ENCODE data around the gene SAMD14.

The SAMD14 gene

DNA sequence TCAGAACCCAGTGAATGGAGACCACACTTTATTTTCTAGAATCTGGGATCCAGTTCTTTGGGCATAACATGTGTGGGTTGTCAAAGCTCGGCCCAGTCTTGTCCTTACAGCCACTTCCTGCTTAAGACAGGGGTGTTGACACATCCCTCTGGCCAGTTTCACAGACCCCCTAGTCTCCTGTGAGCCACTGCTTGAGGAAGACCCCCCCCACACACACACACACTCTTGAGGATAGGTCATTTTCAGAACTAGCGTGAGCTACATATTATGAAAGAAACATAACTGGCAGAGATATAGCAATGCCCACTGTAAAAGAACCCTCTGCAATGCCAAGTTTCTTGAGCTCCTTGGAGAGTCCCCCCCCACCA is 38.1 kb downstream of the SAMD14 start:
- no peak for TF ChIP-seq ZFX (IDR thresholded peaks at IDR 0.05; ENCODE audit: borderline replicate concordance)
- TF ChIP-seq, protein P1, sequence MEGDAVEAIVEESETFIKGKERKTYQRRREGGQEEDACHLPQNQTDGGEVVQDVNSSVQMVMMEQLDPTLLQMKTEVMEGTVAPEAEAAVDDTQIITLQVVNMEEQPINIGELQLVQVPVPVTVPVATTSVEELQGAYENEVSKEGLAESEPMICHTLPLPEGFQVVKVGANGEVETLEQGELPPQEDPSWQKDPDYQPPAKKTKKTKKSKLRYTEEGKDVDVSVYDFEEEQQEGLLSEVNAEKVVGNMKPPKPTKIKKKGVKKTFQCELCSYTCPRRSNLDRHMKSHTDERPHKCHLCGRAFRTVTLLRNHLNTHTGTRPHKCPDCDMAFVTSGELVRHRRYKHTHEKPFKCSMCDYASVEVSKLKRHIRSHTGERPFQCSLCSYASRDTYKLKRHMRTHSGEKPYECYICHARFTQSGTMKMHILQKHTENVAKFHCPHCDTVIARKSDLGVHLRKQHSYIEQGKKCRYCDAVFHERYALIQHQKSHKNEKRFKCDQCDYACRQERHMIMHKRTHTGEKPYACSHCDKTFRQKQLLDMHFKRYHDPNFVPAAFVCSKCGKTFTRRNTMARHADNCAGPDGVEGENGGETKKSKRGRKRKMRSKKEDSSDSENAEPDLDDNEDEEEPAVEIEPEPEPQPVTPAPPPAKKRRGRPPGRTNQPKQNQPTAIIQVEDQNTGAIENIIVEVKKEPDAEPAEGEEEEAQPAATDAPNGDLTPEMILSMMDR (IDR thresholded peaks at IDR 0.05): no peak
- H3K27ac ChIP-seq: no peak overlapping the region

DNA sequence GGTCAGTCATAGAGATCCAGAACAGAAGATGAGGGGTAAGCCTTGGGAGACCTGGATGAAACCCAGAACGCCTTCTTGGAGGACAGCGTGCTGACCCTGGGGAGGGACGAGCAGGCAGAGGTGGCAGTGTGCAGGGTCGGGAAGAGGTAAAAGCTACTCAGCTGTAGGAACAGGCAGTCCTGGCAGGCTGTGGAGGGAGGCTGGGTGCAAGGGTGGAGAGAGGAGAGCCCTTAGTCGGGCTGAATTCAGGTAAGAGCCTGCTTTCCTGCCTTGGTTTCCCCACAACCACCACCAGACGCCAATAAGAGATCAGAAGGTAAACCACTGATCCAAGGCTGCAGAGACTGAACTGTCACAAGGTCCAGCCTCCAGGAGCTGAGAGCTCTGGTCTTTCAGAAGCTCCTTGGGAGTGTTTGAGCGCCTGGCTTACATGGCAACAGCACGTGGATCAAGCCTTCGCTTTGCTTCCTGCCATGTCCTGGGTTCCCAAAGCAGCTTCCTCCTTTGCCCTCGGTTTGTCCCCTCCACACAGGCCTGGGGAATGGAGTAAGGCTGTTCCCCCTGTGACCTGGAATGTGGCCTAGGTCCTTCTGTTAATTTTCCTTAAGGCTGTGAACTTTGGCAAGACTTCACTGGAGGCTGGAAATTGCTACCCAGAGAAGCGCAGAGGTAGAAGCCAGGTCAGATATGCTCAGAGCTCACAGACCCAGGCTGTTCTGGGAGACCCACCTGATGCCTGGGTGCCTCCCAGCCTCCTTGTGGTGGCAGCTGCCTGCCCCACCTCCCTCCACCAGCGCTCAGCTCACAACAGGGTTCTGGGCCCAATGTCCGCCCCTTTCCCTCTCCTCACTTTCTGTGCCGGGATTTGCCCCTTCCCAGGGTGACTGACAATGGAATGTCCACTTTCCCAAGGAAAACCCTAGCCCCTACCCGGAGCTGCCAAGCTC is 38.7 kb downstream of the SAMD14 start:
- no peak for TF ChIP-seq ZFX (IDR thresholded peaks at IDR 0.05; ENCODE audit: borderline replicate concordance)
- TF ChIP-seq, protein P1 (IDR thresholded peaks at IDR 0.05): no peak
- no peak overlapping the region for H3K27ac ChIP-seq

GRCh38 chr17:50090071-50090470 is 39.9 kb downstream of the SAMD14 start:
- H3K27ac ChIP-seq: no peak overlapping the region
- no peak for TF ChIP-seq ZFX (IDR thresholded peaks at IDR 0.05; ENCODE audit: borderline replicate concordance)
- TF ChIP-seq, protein P1 (IDR thresholded peaks at IDR 0.05): no peak

DNA sequence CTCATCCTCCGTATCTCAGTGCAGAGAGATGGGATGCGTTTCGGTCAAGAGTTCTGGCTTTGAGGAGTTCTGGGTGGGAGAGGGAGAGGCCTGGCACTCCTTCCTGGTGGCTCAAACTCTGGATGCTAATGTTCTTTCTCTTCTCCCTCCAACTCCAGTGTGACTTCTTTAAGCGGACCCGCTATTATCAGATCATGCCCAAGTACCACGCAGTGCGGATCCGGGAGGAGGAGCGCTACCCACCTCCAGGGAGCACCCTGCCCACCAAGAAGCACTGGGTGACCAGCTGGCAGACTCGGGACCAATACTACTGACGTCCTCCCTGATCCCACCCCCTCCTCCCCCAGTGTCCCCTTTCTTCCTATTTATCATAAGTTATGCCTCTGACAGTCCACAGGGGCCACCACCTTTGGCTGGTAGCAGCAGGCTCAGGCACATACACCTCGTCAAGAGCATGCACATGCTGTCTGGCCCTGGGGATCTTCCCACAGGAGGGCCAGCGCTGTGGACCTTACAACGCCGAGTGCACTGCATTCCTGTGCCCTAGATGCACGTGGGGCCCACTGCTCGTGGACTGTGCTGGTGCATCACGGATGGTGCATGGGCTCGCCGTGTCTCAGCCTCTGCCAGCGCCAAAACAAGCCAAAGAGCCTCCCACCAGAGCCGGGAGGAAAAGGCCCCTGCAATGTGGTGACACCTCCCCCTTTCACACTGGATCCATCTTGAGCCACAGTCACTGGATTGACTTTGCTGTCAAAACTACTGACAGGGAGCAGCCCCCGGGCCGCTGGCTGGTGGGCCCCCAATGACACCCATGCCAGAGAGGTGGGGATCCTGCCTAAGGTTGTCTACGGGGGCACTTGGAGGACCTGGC is 40.8 kb downstream of the SAMD14 start:
- no peak overlapping the region for H3K27ac ChIP-seq
- TF ChIP-seq, protein P1 (IDR thresholded peaks at IDR 0.05): no peak
- TF ChIP-seq ZFX (IDR thresholded peaks at IDR 0.05; ENCODE audit: borderline replicate concordance): no peak

GRCh38 chr17:50087912-50088405 is 42.0 kb downstream of the SAMD14 start:
- TF ChIP-seq ZFX (IDR thresholded peaks at IDR 0.05; ENCODE audit: borderline replicate concordance): no peak
- TF ChIP-seq, protein P1 (IDR thresholded peaks at IDR 0.05): no peak
- H3K27ac ChIP-seq: no peak overlapping the region

DNA sequence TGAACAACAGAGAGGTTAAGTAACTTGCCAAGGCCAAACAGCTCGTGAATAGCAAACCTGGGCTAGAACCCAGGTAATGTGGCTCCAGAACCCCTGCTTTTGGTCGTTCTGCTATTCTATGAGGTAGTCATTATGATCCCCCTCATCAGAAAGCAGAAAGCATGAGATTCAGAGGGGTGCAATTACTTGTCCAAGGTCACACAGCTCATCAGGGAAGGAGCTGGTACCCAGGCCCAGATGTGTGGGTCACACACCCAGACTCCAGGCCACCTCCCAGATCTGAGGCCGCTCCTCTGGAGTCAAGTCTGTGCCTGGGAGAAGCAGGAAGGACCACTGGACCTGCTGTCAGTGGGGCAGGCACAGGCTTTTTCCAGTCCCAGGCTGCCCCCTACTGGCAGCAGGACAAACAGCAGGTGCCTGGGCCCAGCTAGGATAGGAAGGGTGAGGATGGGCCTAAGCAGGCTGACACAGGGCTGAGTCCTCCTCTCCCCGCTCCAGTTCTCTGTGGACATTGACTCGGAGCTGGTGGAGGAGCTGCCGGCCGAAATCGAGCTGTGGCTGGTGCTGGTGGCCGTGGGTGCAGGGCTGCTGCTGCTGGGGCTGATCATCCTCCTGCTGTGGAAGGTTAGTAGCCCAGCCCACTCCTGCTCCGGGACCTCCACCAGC is 42.6 kb downstream of the SAMD14 start:
- no peak overlapping the region for H3K27ac ChIP-seq
- TF ChIP-seq, protein P1 (IDR thresholded peaks at IDR 0.05): peak; percentile 92
- TF ChIP-seq ZFX (IDR thresholded peaks at IDR 0.05; ENCODE audit: borderline replicate concordance): no peak

Data from 22Rv1 (cell line).